SK-N-SH (cell line): Measurements from ENCODE around the gene CTBP2. TPM values are rescaled to one million over a fixed set of nuclear protein-coding genes. Genes with fewer than 3 reads are reported as not detected.

ENCODE experiments used
- CTCF ChIA-PET: fragments of 300-600, 350-600 bp; formaldehyde crosslinking; extraction: SDS; loops from one replicate; lab custom pipeline; 2021; lab: Yijun Ruan, JAX
- POLR2A ChIA-PET: fragments of 350-600 bp; sonication (Branson Sonifier 250); formaldehyde crosslinking; extraction: SDS; loops from one replicate; lab custom pipeline; 2020; ENCODE audit warnings: antibody characterized with exemption, inconsistent platforms; lab: Yijun Ruan, JAX
- DNase-seq: peaks from one replicate; pipeline ENCODE4 v3.0.0; 2012
- H2AFZ ChIP-seq: fragments of 200-600 bp; sonication (generic); 2 replicates; pipeline ENCODE4 v1.8.1; 2016; ENCODE audit warnings: antibody characterized with exemption, mild to moderate bottlenecking, low read depth
- H3F3A ChIP-seq: fragments of 200-600 bp; sonication (generic); replicated peaks from 2 replicates; pipeline ENCODE3; 2016; ENCODE audit warnings: antibody characterized with exemption, mild to moderate bottlenecking; ENCODE audit not compliant: insufficient read depth
- H3K27ac ChIP-seq, 2 experiments: fragments of 200-500 bp in 1 of 2; fragments of 200-600 bp in 1 of 2; sonication (Bioruptor generic) in 1 of 2; sonication (generic), shearing (Covaris generic) in 1 of 2; 2 replicates each; pipeline versions ENCODE4 v1.5.1 to v1.6.1; 2014 to 2016; ENCODE audit warnings: low read depth in 2 of 2, inconsistent platforms in 1 of 2, low read length in 1 of 2, mild to moderate bottlenecking in 1 of 2, mixed read lengths in 1 of 2
- H3K27me3 ChIP-seq: fragments of 200-600 bp; sonication (generic), shearing (Covaris generic); 2 replicates; pipeline ENCODE4 v1.6.1; 2016; ENCODE audit warnings: mixed run types; ENCODE audit not compliant: insufficient read depth
- H3K36me3 ChIP-seq, 2 experiments: fragments of 200-500 bp in 1 of 2; fragments of 200-600 bp in 1 of 2; sonication (Bioruptor generic) in 1 of 2; sonication (generic) in 1 of 2; replicated peaks in 1 of 2; 2 replicates each; pipeline versions ENCODE3 to v1.5.1; 2014 to 2016; ENCODE audit warnings: low read length in 1 of 2, mild to moderate bottlenecking in 1 of 2; ENCODE audit not compliant: insufficient read depth in 2 of 2, control insufficient read depth in 1 of 2
- H3K4me1 ChIP-seq, 2 experiments: fragments of 200-500 bp in 1 of 2; fragments of 200-600 bp in 1 of 2; sonication (Bioruptor generic) in 1 of 2; sonication (generic), shearing (Covaris generic) in 1 of 2; 2 replicates each; pipeline versions ENCODE4 v1.5.1 to v1.6.1; 2014 to 2016; ENCODE audit warnings: low read depth in 1 of 2, low read length in 1 of 2, mixed run types in 1 of 2; ENCODE audit not compliant: insufficient read depth in 2 of 2, control insufficient read depth in 1 of 2
- H3K4me2 ChIP-seq: fragments of 200-600 bp; sonication (generic), shearing (Covaris generic); 2 replicates; pipeline ENCODE4 v1.6.1; 2017; ENCODE audit warnings: mixed run types
- H3K4me3 ChIP-seq, 2 experiments: fragments of 200-500 bp in 1 of 2; fragments of 200-600 bp in 1 of 2; sonication (Bioruptor generic) in 1 of 2; sonication (generic), shearing (Covaris generic) in 1 of 2; 2 replicates each; pipeline versions ENCODE4 v1.5.1 to v1.8.1; 2014 to 2016; ENCODE audit warnings: low read depth in 2 of 2, inconsistent platforms in 1 of 2, low read length in 1 of 2, mild to moderate bottlenecking in 1 of 2, mixed read lengths in 1 of 2, moderate library complexity in 1 of 2
- H3K79me2 ChIP-seq: fragments of 200-600 bp; sonication (generic); 2 replicates; pipeline ENCODE4 v1.8.1; 2017; ENCODE audit warnings: mild to moderate bottlenecking; ENCODE audit not compliant: insufficient read depth
- H3K9ac ChIP-seq: fragments of 200-600 bp; sonication (generic); 2 replicates; pipeline ENCODE4 v1.6.1; 2017; ENCODE audit warnings: mixed run types
- H3K9me2 ChIP-seq: fragments of 200-600 bp; sonication (generic); 2 replicates; pipeline ENCODE4 v1.6.1; 2017; ENCODE audit warnings: mixed run types
- H3K9me3 ChIP-seq: fragments of 200-600 bp; sonication (generic); 2 replicates; pipeline ENCODE4 v1.6.1; 2017; ENCODE audit warnings: mixed run types, mild to moderate bottlenecking, moderate library complexity
- H4K20me1 ChIP-seq: fragments of 200-600 bp; sonication (generic); 2 replicates; pipeline ENCODE4 v1.6.1; 2017; ENCODE audit warnings: mild to moderate bottlenecking, mixed run types; ENCODE audit not compliant: insufficient read depth
- ELF1 ChIP-seq: IDR thresholded peaks from 2 replicates; pipeline ENCODE4 v1.4.0; 2012
- EP300 ChIP-seq, 2 experiments: IDR thresholded peaks; 2 replicates each; pipeline versions ENCODE4 v1.4.0 to v1.6.1; 2012; ENCODE audit warnings: borderline replicate concordance in 1 of 2, low read depth in 1 of 2, low read length in 1 of 2
- EZH2phosphoT487 ChIP-seq: fragments of 200-600 bp; sonication (generic); IDR thresholded peaks from 2 replicates; pipeline ENCODE4 v1.6.1; 2017; ENCODE audit warnings: low read depth, mixed run types, mild to moderate bottlenecking, antibody characterized with exemption, moderate library complexity, borderline replicate concordance
- FOSL2 ChIP-seq: IDR thresholded peaks from 2 replicates; pipeline ENCODE4 v1.4.0; 2012; ENCODE audit warnings: low read depth, mild to moderate bottlenecking, moderate library complexity, borderline replicate concordance
- FOXJ3 ChIP-seq: sonication (generic); formaldehyde crosslinking; IDR thresholded peaks from 2 replicates; pipeline ENCODE4 v1.5.1; 2020; ENCODE audit warnings: mild to moderate bottlenecking, missing genetic modification reagents
- GATA2 ChIP-seq: sonication (generic); formaldehyde crosslinking; IDR thresholded peaks from 2 replicates; pipeline ENCODE4 v1.5.0; 2020; ENCODE audit warnings: mild to moderate bottlenecking, missing genetic modification reagents
- JUND ChIP-seq: IDR thresholded peaks from 2 replicates; pipeline ENCODE4 v1.4.0; 2012
- MEF2A ChIP-seq: IDR thresholded peaks from 2 replicates; pipeline ENCODE4 v1.4.0; 2012; ENCODE audit warnings: low read depth, borderline replicate concordance
- NFIC ChIP-seq: IDR thresholded peaks from 2 replicates; pipeline ENCODE4 v1.4.0; 2012; ENCODE audit warnings: borderline replicate concordance
- NRF1 ChIP-seq: IDR thresholded peaks from 2 replicates; pipeline ENCODE4 v1.6.1; 2012; ENCODE audit warnings: low read depth, mild to moderate bottlenecking, low read length
- POLR2AphosphoS5 ChIP-seq: IDR thresholded peaks from 2 replicates; pipeline ENCODE4 v1.6.1; 2012; ENCODE audit warnings: low read depth, low read length
- TCF12 ChIP-seq: IDR thresholded peaks from 2 replicates; pipeline ENCODE4 v1.4.0; 2012
- YY1 ChIP-seq: IDR thresholded peaks from 2 replicates; pipeline ENCODE4 v1.4.0; 2012; ENCODE audit warnings: low read depth, mild to moderate bottlenecking
- WGBS: methylation state at CpG from one replicate; pipeline ENCODE4 v1.1.6; 2017; ENCODE audit warnings: low lambda C conversion rate; 5-methylcytosine and 5-hydroxymethylcytosine counted together
- polyA plus RNA-seq, 3 experiments: library from polyadenylated mRNA; depleted of rRNA; stranded (reverse); fragments of >200 nt; gene quantifications; 2 replicates each; pipeline ENCODE4 v1.2.3, GENCODE V29; 2012
- TF ChIP-seq, protein P1 (sequence below): IDR thresholded peaks from 2 replicates; pipeline ENCODE4 v1.4.0; 2012; ENCODE audit warnings: low read depth
- TF ChIP-seq, protein P2 (sequence below): fragments of 150-350 bp; IDR thresholded peaks from 2 replicates; pipeline ENCODE4 v1.6.1; 2016; ENCODE audit warnings: mild to moderate bottlenecking, low read depth, low read length
- TF ChIP-seq, protein P3 (sequence below): IDR thresholded peaks from 2 replicates; pipeline ENCODE4; 2012
- TF ChIP-seq, protein P4 (sequence below): IDR thresholded peaks from 2 replicates; pipeline ENCODE4 v1.4.0; 2012; ENCODE audit warnings: low read depth, borderline replicate concordance

CTBP2 gene
- polyA plus RNA-seq, 1 of the 3 experiments (the other 2 are of a cell fraction): 69.7 TPM

DNA sequence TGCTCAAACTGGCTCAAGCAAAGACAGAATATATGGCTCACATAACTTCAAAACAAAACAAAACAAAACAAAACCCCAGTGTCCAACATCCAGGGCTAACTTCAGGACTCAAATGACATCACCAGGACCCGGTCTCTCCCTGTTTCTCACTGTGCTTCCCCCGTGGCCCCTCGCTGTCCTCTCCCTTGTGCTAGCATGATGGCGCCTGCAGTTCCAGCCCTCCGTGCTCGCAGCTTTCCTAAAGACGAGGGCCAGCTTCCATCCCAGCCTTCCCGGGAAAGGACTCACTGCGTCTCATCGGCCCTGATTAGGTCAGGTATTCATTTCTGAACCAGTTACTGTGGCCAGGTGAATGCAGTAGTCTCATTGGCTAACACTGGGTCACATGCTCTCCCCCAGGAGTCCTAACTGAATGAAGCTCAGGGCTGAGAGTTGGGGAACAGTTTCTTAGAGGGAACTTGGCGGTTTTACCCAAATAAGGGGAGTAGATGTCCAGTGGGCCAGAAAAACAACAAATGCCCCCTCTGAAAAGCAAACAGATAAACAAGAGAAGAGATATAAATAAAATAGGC lies 33.0 kb upstream of the CTBP2 start:
- H3K4me1 ChIP-seq: no peaks in the 10 kb centered on the region
- H3K9ac ChIP-seq: no peak overlapping the region
- DNase-seq: no peak
- no peaks in the 10 kb centered on the region for H3K27me3 ChIP-seq
- no peaks in the 10 kb centered on the region for H4K20me1 ChIP-seq
- H3K4me2 ChIP-seq: no peak overlapping the region
- ChIA-PET POLR2A (no interaction called here), CTCF (no interaction called here)
- H3K27ac ChIP-seq: no peak overlapping the region
- WGBS: 78% methylated on average over 9 of the region's 11 CpGs
- H3K4me3 ChIP-seq: no peak overlapping the region
- H3K9me3 ChIP-seq: no peaks in the 10 kb centered on the region
- H3K36me3 ChIP-seq: no peaks in the 10 kb centered on the region
- no peak overlapping the region for H2AFZ ChIP-seq
- TF ChIP-seq TCF12: no peak
- no peak for TF ChIP-seq POLR2AphosphoS5
- no peak for TF ChIP-seq YY1
- TF ChIP-seq FOXJ3 (CRISPR knock-in tag): no peak
- TF ChIP-seq, protein P1, sequence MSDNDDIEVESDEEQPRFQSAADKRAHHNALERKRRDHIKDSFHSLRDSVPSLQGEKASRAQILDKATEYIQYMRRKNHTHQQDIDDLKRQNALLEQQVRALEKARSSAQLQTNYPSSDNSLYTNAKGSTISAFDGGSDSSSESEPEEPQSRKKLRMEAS: no peak
- TF ChIP-seq EZH2phosphoT487: no peak
- TF ChIP-seq NFIC: no peak
- TF ChIP-seq GATA2 (CRISPR knock-in tag): no peak
- H3K79me2 ChIP-seq: no peaks in the 10 kb centered on the region
- H3F3A ChIP-seq: no peaks in the 10 kb centered on the region
- no peaks in the 10 kb centered on the region for H3K9me2 ChIP-seq

DNA sequence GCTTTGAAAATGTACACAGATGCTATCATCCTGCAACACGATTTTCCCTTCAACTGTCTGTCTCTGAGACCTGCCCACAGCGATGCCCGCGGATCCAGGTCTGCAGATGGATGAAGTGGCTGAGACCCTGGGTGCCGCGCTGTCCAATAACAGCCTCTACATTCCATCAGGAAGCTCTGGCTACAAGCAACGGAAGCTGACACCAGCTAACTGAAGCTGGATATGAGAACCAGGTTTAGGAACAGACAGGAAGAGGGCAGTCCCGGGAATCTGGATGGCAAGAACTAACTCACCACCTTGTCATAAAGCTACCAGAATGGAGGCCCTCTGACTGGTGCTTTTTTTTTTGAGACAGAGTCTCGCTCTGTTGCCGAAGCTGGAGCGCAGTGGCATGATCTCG lies 32.3 kb upstream of the CTBP2 start:
- Histone ChIP-seq H3K9me3 (no peaks in the 10 kb centered on the region), H3K27ac (no peak overlapping the region), H3K79me2 (no peaks in the 10 kb centered on the region), H3K4me1 (no peaks in the 10 kb centered on the region), H3K4me3 (no peak overlapping the region), H3K27me3 (no peaks in the 10 kb centered on the region), H2AFZ (no peak overlapping the region), H3F3A (no peaks in the 10 kb centered on the region), H3K36me3 (no peaks in the 10 kb centered on the region), H4K20me1 (no peaks in the 10 kb centered on the region), H3K4me2 (no peak overlapping the region), H3K9ac (no peak overlapping the region), H3K9me2 (no peaks in the 10 kb centered on the region)
- ChIA-PET POLR2A (no interaction called here), CTCF (no interaction called here)
- no peak for DNase-seq
- 79% methylated on average over 11 of the region's 12 CpGs for WGBS
- TF ChIP-seq GATA2 (CRISPR knock-in tag): no peak
- no peak for TF ChIP-seq FOXJ3 (CRISPR knock-in tag)
- TF ChIP-seq MEF2A: no peak
- TF ChIP-seq NRF1: no peak
- TF ChIP-seq TCF12: no peak
- TF ChIP-seq, protein P2, sequence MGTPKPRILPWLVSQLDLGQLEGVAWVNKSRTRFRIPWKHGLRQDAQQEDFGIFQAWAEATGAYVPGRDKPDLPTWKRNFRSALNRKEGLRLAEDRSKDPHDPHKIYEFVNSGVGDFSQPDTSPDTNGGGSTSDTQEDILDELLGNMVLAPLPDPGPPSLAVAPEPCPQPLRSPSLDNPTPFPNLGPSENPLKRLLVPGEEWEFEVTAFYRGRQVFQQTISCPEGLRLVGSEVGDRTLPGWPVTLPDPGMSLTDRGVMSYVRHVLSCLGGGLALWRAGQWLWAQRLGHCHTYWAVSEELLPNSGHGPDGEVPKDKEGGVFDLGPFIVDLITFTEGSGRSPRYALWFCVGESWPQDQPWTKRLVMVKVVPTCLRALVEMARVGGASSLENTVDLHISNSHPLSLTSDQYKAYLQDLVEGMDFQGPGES: no peak
- no peak for TF ChIP-seq JUND

DNA sequence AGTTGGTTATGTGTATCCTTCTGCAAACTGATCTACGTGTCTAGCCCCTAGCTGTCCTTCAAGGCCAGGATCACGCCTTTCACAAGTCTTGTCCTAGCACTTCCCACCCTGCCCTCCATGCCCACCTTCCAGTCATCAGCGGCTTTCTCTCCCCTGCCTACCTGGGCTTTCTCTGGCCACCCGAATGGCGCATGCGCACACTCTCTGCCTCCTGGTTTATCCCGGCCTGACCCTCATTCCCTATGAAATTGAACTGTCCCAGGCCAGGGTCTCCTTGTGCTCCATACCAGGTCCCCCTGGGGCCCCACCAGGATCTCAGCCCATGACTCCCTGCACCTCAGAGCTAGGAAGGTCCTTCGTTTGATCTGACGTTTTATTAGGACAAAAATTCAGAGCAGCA lies 31.6 kb upstream of the CTBP2 start:
- no peaks in the 10 kb centered on the region for H3K79me2 ChIP-seq
- H4K20me1 ChIP-seq: no peaks in the 10 kb centered on the region
- no peaks in the 10 kb centered on the region for H3K4me1 ChIP-seq
- H3K27ac ChIP-seq: no peak overlapping the region
- H3K9me3 ChIP-seq: no peaks in the 10 kb centered on the region
- no peak overlapping the region for H3K4me2 ChIP-seq
- no peak for DNase-seq
- H2AFZ ChIP-seq: no peak overlapping the region
- POLR2A ChIA-PET: no interaction called here
- CTCF ChIA-PET: no interaction called here
- no peaks in the 10 kb centered on the region for H3K27me3 ChIP-seq
- H3F3A ChIP-seq: no peaks in the 10 kb centered on the region
- H3K36me3 ChIP-seq: no peaks in the 10 kb centered on the region
- WGBS: 56% methylated on average over 9 of the region's 9 CpGs
- H3K4me3 ChIP-seq: no peak overlapping the region
- H3K9ac ChIP-seq: no peak overlapping the region
- H3K9me2 ChIP-seq: no peaks in the 10 kb centered on the region
- no peak for TF ChIP-seq MEF2A
- TF ChIP-seq, protein P3, sequence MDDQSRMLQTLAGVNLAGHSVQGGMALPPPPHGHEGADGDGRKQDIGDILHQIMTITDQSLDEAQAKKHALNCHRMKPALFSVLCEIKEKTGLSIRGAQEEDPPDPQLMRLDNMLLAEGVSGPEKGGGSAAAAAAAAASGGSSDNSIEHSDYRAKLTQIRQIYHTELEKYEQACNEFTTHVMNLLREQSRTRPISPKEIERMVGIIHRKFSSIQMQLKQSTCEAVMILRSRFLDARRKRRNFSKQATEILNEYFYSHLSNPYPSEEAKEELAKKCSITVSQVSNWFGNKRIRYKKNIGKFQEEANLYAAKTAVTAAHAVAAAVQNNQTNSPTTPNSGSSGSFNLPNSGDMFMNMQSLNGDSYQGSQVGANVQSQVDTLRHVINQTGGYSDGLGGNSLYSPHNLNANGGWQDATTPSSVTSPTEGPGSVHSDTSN: no peak
- TF ChIP-seq EP300 (IDR thresholded peaks at IDR 0.05; ENCODE audit: borderline replicate concordance in 1 of 2, low read depth in 1 of 2, low read length in 1 of 2): no peak
- TF ChIP-seq JUND: no peak
- TF ChIP-seq ELF1: no peak
- TF ChIP-seq, protein P2: no peak
- no peak for TF ChIP-seq FOSL2
- TF ChIP-seq, protein P4, sequence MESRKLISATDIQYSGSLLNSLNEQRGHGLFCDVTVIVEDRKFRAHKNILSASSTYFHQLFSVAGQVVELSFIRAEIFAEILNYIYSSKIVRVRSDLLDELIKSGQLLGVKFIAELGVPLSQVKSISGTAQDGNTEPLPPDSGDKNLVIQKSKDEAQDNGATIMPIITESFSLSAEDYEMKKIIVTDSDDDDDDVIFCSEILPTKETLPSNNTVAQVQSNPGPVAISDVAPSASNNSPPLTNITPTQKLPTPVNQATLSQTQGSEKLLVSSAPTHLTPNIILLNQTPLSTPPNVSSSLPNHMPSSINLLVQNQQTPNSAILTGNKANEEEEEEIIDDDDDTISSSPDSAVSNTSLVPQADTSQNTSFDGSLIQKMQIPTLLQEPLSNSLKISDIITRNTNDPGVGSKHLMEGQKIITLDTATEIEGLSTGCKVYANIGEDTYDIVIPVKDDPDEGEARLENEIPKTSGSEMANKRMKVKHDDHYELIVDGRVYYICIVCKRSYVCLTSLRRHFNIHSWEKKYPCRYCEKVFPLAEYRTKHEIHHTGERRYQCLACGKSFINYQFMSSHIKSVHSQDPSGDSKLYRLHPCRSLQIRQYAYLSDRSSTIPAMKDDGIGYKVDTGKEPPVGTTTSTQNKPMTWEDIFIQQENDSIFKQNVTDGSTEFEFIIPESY: no peak
